Stimulated activated CD4-positive, alpha-beta T cell treated with anti-CD3 and anti-CD28 coated beads, Interleukin-15, amount 100 ng/mL, for 1 hour (primary cell): ENCODE measurements around the gene CPA5.

Experiments
- DNase-seq, 2 donors: peaks; one replicate each; pipeline ENCODE4 v3.0.0-alpha.2; 2020; ENCODE audit warnings: low read depth in 1 of 2, low spot score in 1 of 2

The CPA5 gene

GRCh38 chr7:130332259-130333053 lies 12.2 kb upstream of the CPA5 start:
- no peak for DNase-seq

- no peak for DNase-seq
These were observed 10.8 kb upstream of the CPA5 start for GRCh38 chr7:130333832-130334231.

- DNase-seq = no peak
These were observed 10.3 kb upstream of the CPA5 start for GRCh38 chr7:130334274-130334673.

GRCh38 chr7:130337410-130337971 lies 7.1 kb upstream of the CPA5 start:
- DNase-seq = no peak

GRCh38 chr7:130338233-130338632 lies 6.4 kb upstream of the CPA5 start:
- no peak for DNase-seq

- DNase-seq = no peak
These were observed 2.7 kb upstream of the CPA5 start for GRCh38 chr7:130341882-130342281.

GRCh38 chr7:130342701-130343380 lies 1.8 kb upstream of the CPA5 start:
- DNase-seq = no peak

- no peak for DNase-seq
These were observed 520 bp downstream of the CPA5 start for GRCh38 chr7:130345136-130345535.

GRCh38 chr7:130345725-130346124 lies 1.1 kb downstream of the CPA5 start:
- no peak for DNase-seq

- no peak for DNase-seq
These were observed 1.7 kb downstream of the CPA5 start for GRCh38 chr7:130346177-130346905.

GRCh38 chr7:130346941-130347340 lies 2.3 kb downstream of the CPA5 start:
- DNase-seq = no peak

- no peak for DNase-seq
These were observed 5.5 kb downstream of the CPA5 start for GRCh38 chr7:130349911-130350782.

GRCh38 chr7:130350945-130351790 lies 6.6 kb downstream of the CPA5 start:
- no peak for DNase-seq

- DNase-seq = no peak
These were observed 7.1 kb downstream of the CPA5 start for GRCh38 chr7:130351791-130352090.

GRCh38 chr7:130352194-130353074 lies 7.8 kb downstream of the CPA5 start:
- no peak for DNase-seq

- no peak for DNase-seq
These were observed 8.6 kb downstream of the CPA5 start for GRCh38 chr7:130353196-130353595.

- no peak for DNase-seq
These were observed 11.7 kb downstream of the CPA5 start for GRCh38 chr7:130356121-130356875.

- DNase-seq = no peak
These were observed 12.4 kb downstream of the CPA5 start for GRCh38 chr7:130356876-130357611.
